ENCODE measurements around the gene SLC22A23.

Gene SLC22A23

DNA sequence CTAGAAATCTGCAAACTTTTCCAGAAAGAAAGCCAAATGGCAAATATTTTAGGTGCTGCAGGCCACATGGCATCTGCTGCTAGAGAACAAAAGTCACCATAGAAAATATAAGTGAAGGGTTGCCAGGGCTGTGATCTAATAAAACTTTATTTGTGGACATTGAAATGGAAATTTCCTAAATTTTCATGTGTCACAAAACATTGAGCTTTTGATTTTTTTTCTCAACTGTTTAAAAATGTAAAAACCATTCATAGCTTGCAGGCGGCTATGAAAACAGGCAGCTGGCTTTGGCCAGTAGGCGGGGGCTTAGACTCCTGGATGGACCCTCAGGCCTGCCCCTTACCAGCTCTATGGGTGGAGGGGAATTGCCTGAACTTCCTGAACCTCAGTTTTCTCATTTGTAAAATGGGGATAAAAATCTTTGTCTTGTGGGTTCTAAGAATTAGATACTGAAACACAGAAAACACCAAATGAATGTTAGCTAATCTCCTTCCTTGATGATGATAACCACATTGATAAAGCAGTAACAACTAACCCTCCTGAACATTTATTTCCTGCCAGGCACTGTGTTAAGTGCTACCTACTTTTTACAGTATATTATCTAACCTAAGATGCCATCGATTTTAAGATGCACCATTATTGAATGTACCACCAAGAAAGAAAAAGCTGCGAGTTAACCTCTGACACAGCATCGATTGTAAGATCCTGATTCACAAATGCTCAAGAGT is 85.5 kb downstream of the SLC22A23 start:
- TF ChIP-seq, protein P1, sequence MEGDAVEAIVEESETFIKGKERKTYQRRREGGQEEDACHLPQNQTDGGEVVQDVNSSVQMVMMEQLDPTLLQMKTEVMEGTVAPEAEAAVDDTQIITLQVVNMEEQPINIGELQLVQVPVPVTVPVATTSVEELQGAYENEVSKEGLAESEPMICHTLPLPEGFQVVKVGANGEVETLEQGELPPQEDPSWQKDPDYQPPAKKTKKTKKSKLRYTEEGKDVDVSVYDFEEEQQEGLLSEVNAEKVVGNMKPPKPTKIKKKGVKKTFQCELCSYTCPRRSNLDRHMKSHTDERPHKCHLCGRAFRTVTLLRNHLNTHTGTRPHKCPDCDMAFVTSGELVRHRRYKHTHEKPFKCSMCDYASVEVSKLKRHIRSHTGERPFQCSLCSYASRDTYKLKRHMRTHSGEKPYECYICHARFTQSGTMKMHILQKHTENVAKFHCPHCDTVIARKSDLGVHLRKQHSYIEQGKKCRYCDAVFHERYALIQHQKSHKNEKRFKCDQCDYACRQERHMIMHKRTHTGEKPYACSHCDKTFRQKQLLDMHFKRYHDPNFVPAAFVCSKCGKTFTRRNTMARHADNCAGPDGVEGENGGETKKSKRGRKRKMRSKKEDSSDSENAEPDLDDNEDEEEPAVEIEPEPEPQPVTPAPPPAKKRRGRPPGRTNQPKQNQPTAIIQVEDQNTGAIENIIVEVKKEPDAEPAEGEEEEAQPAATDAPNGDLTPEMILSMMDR (conservative IDR thresholded peaks at IDR 0.05): no peak
- H3K27ac ChIP-seq: peak overlapping the region; percentile 23; the same call in 1 of the 2 replicates

GRCh38 chr6:3370361-3371221 is 86.3 kb downstream of the SLC22A23 start:
- TF ChIP-seq, protein P1 (conservative IDR thresholded peaks at IDR 0.05): no peak
- H3K27ac ChIP-seq: peak overlapping the region; percentile 23; the same call in 1 of the 2 replicates

DNA sequence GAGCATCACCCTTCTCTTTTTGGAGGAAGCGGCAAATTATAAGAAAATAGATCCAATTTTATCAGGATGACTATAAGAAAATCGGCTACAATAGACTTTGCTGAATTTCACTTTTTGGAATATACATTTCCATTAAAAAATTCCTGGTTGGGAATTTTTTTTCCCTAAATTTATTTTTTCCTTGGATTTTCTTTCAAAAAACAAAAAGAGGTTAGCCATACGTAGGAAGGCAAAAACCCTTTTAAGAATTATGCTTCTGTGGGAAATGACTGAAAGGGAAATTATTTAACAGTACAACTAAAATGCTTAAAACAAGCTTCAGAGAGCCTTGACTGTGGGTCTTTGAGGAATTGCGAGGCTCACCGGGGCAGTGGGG is 86.9 kb downstream of the SLC22A23 start:
- peak overlapping the region; percentile 23; the same call in 1 of the 2 replicates for H3K27ac ChIP-seq
- TF ChIP-seq, protein P1 (conservative IDR thresholded peaks at IDR 0.05): no peak

GRCh38 chr6:3368685-3369084 is 88.2 kb downstream of the SLC22A23 start:
- TF ChIP-seq, protein P1 (conservative IDR thresholded peaks at IDR 0.05): no peak
- no peak overlapping the region for H3K27ac ChIP-seq

DNA sequence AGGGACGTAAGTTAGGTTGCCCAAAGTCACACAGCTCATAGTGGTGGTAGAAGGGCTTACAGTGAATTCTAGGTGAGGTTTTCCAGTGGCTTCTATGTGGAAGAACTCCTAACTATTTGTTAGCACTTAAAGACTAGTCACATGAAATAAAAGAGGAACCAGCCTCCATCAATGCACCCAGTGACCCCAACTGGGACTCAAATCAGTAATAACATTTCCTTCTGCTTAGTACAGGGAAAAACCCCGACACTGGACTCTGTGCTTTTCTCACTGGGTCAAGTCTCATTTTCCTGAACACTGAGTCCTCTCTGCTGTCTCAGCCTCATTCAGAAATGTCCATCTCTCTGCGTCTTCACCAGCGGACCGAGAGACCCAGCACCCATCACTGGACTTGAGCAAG is 89.2 kb downstream of the SLC22A23 start:
- H3K27ac ChIP-seq: no peak overlapping the region
- TF ChIP-seq, protein P1 (conservative IDR thresholded peaks at IDR 0.05): no peak

DNA sequence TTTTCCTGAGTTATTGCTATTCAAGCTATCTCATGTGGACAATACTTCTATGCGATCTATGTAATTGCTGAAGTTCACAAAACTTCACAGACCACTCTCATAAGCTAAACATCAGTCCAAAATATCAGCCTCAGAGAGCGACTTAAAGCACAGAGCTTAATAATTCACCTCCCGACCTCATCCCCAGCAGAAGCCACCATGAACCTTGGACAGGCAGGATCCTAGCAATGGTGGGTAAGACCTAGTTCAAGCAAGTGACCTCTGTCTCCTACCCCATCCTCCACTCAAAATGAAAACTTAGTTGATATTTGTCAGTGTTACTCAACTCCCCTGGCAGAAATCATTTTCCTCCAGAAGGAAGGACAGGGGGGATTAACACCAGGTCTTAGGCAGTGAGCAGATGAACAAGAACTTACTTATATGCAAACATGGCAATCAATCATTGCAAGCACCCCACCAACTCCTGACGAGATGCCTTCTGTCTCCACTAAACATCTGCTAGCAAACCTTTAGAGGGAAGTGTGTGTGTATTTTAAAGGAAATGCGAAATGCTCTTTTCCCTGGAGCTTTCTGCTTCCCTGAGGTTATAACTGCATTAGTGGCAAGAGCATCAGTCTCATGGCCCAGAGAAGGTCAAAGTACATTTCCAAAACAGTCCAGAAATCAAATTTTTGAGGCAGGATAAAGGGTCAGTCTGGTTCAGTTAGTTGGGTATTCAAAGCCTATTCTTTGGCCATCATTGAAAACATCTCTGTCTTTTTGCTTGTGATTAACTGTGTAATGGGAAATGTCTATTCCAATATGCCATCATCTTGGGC is 90.0 kb downstream of the SLC22A23 start:
- no peak overlapping the region for H3K27ac ChIP-seq
- TF ChIP-seq, protein P1 (conservative IDR thresholded peaks at IDR 0.05): no peak

- TF ChIP-seq, protein P1 (conservative IDR thresholded peaks at IDR 0.05): no peak
- H3K27ac ChIP-seq: no peak overlapping the region; the same call in 1 of the 2 replicates
These were observed 92.5 kb downstream of the SLC22A23 start for GRCh38 chr6:3364391-3364790.
